ENCODE data around the gene SERGEF.

DNA sequence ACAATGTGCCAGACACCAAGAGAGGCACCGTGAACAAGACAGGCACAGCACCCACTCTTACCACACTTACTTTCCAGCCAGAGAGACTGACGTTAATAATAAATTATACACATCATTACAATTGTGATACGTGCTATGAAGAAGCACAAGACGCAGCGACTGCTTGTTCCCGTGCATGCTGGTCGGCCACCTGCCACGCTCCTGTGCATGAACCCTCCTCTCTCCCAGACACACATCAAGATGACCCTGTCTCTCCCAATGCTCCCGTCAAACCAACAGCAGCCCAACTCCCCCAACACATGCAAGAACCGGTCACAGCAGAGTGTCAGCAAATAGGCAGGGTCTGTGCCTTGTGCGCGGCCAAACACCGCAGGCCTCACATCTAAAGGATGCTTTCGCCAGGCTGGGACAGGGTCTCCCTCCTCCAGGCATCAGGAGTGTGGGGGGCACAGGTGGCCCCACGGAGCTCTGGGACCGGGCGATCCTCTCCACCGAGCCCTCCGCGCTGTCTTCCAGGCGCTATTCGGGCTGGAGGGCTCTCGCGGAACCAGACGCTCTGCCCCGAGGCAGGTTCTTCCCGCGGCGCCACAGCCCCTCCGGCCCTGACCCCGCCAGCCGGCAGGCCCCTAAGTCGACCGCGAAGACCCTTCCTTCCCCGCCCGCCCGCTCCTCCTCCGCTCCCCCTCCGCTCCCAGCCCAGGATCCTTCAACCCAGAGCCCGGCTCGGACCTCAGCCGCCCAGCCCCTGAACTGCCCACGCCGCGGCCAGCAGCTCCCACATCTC is 533 bp downstream of the SERGEF start:
- TF ChIP-seq CTCF (IDR thresholded peaks at IDR 0.05; ENCODE audit: low read depth, low read length, missing input control) = no peak
- TF ChIP-seq SP1 (IDR thresholded peaks at IDR 0.05) = no peak
- TF ChIP-seq RXRA (IDR thresholded peaks at IDR 0.05) = no peak
- TF ChIP-seq, protein P1, sequence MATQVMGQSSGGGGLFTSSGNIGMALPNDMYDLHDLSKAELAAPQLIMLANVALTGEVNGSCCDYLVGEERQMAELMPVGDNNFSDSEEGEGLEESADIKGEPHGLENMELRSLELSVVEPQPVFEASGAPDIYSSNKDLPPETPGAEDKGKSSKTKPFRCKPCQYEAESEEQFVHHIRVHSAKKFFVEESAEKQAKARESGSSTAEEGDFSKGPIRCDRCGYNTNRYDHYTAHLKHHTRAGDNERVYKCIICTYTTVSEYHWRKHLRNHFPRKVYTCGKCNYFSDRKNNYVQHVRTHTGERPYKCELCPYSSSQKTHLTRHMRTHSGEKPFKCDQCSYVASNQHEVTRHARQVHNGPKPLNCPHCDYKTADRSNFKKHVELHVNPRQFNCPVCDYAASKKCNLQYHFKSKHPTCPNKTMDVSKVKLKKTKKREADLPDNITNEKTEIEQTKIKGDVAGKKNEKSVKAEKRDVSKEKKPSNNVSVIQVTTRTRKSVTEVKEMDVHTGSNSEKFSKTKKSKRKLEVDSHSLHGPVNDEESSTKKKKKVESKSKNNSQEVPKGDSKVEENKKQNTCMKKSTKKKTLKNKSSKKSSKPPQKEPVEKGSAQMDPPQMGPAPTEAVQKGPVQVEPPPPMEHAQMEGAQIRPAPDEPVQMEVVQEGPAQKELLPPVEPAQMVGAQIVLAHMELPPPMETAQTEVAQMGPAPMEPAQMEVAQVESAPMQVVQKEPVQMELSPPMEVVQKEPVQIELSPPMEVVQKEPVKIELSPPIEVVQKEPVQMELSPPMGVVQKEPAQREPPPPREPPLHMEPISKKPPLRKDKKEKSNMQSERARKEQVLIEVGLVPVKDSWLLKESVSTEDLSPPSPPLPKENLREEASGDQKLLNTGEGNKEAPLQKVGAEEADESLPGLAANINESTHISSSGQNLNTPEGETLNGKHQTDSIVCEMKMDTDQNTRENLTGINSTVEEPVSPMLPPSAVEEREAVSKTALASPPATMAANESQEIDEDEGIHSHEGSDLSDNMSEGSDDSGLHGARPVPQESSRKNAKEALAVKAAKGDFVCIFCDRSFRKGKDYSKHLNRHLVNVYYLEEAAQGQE (IDR thresholded peaks at IDR 0.05) = no peak
- no peak for TF ChIP-seq EGR1 (IDR thresholded peaks at IDR 0.05; ENCODE audit: low read depth in 2 of 2)
- TF ChIP-seq MAX (IDR thresholded peaks at IDR 0.05) = no peak
- TF ChIP-seq ZBTB33 (IDR thresholded peaks at IDR 0.05) = no peak
